HG03342 (cell line): ENCODE measurements around the gene L3MBTL4.

Experiments
- ATAC-seq: cut with Tn5 transposase; IDR thresholded peaks from one replicate; pipeline ENCODE4 v1.9.1; 2021; ENCODE audit warnings: mild to moderate bottlenecking, moderate library complexity; ENCODE audit not compliant: unreplicated experiment

The L3MBTL4 gene

GRCh38 chr18:5969989-5970403, 444.7 kb downstream of the L3MBTL4 start:
- ATAC-seq = no peak

GRCh38 chr18:5969355-5969988, 445.2 kb downstream of the L3MBTL4 start:
- no peak for ATAC-seq

GRCh38 chr18:5967666-5968065, 447.0 kb downstream of the L3MBTL4 start:
- no peak for ATAC-seq

GRCh38 chr18:5967007-5967406, 447.7 kb downstream of the L3MBTL4 start:
- ATAC-seq = no peak

- ATAC-seq = no peak
Observed at GRCh38 chr18:5966514-5966913, 448.2 kb downstream of the L3MBTL4 start.

GRCh38 chr18:5964996-5965395, 449.7 kb downstream of the L3MBTL4 start:
- ATAC-seq = no peak

- no peak for ATAC-seq
Observed at GRCh38 chr18:5964596-5964995, 450.1 kb downstream of the L3MBTL4 start.

- no peak for ATAC-seq
Observed at GRCh38 chr18:5964108-5964507, 450.6 kb downstream of the L3MBTL4 start.

- no peak for ATAC-seq
Observed at GRCh38 chr18:5963267-5963666, 451.4 kb downstream of the L3MBTL4 start.

- ATAC-seq = no peak
Observed at GRCh38 chr18:5962362-5962761, 452.3 kb downstream of the L3MBTL4 start.

GRCh38 chr18:5961828-5962150, 452.9 kb downstream of the L3MBTL4 start:
- no peak for ATAC-seq

- no peak for ATAC-seq
Observed at GRCh38 chr18:5961097-5961827, 453.4 kb downstream of the L3MBTL4 start.

- ATAC-seq = no peak
Observed at GRCh38 chr18:5958822-5959221, 455.9 kb downstream of the L3MBTL4 start.

- no peak for ATAC-seq
Observed at GRCh38 chr18:5955861-5956260, 458.9 kb downstream of the L3MBTL4 start.

- no peak for ATAC-seq
Observed at GRCh38 chr18:5951515-5952091, 463.1 kb downstream of the L3MBTL4 start.

GRCh38 chr18:5948781-5949180, 465.9 kb downstream of the L3MBTL4 start:
- no peak for ATAC-seq

- no peak for ATAC-seq
Observed at GRCh38 chr18:5948237-5948636, 466.5 kb downstream of the L3MBTL4 start.

GRCh38 chr18:5944448-5944847, 470.3 kb downstream of the L3MBTL4 start:
- ATAC-seq = no peak

- no peak for ATAC-seq
Observed at GRCh38 chr18:5943514-5943913, 471.2 kb downstream of the L3MBTL4 start.

GRCh38 chr18:5942591-5942990, 472.1 kb downstream of the L3MBTL4 start:
- no peak for ATAC-seq

- ATAC-seq = no peak
Observed at GRCh38 chr18:5941890-5942289, 472.8 kb downstream of the L3MBTL4 start.
